Left lung (tissue), 10 donors: ENCODE measurements around the gene YWHAG. TPM values are rescaled to one million over a fixed set of nuclear protein-coding genes. Genes with fewer than 3 reads are reported as not detected.

Source experiments
- ATAC-seq: fragments of 200-7000 bp; cut with Tn5 transposase; one replicate; pipeline ENCODE4 v1.9.1; 2020; ENCODE audit warnings: moderate library complexity
- DNase-seq, 4 donors: peaks; one replicate each; pipeline ENCODE4 v3.0.0-alpha.2; 2013 to 2020
- H3K27ac ChIP-seq, 2 donors: fragments of 200-600 bp; sonication (generic) in 1 of 2; one replicate each; pipeline versions ENCODE4 v1.5.0 to v1.8.0; 2020 to 2021
- H3K27me3 ChIP-seq, 2 donors: fragments of 200-600 bp; sonication (generic) in 1 of 2; one replicate each; pipeline versions ENCODE4 v1.5.0 to v1.8.0; 2020 to 2021
- H3K36me3 ChIP-seq, 2 donors: fragments of 200-600 bp; sonication (generic) in 1 of 2; one replicate each; pipeline versions ENCODE4 v1.5.0 to v1.8.0; 2020 to 2021
- H3K4me1 ChIP-seq, 2 donors: fragments of 200-600 bp; one replicate each; pipeline ENCODE4 v1.8.0; 2021
- H3K4me3 ChIP-seq, 2 donors: fragments of 200-600 bp; sonication (generic) in 1 of 2; one replicate each; pipeline versions ENCODE4 v1.5.0 to v1.8.0; 2020 to 2021; ENCODE audit warnings: mild to moderate bottlenecking in 1 of 2
- H3K9me3 ChIP-seq, 2 donors: fragments of 200-600 bp; sonication (generic) in 1 of 2; one replicate each; pipeline versions ENCODE4 v1.5.0 to v1.8.0; 2020 to 2021
- intact Hi-C, 2 donors: fragments of 100-400 bp; cut with DNase I; formaldehyde crosslinking; loops; one replicate each; pipeline versions ENCODE4 v1.11.2 to v1.14.2; 2022
- polyA plus RNA-seq, 6 donors: library from polyadenylated mRNA; unstranded; fragments of 120-200 nt; gene quantifications; one replicate each; pipeline ENCODE4 v1.2.1, GENCODE V29; 2013; ENCODE audit not compliant: insufficient read length in 6 of 6
- total RNA-seq, 2 donors: library from RNA; stranded (reverse); fragmentation: NEBNext Ultra II Directional; extraction: Animal tissue kit (Norgen Biotek cat#: 25700); gene quantifications; one replicate each; pipeline ENCODE4 v1.2.1, GENCODE V29; 2021
- TF ChIP-seq, protein P1 (sequence below), 2 donors: fragments of 200-600 bp; sonication (generic) in 1 of 2; IDR thresholded peaks; one replicate each; pipeline versions ENCODE4 v1.5.0 to v1.8.0; 2021; ENCODE audit warnings: antibody characterized with exemption in 2 of 2
- donor health status: DM: no; HTN: yes; CAD: no.
- donor health status: DM: no; HTN: no; CAD: no.

The YWHAG gene
- total and polyA plus RNA-seq, 8 donors, result 99.2 to 160 (median 111) TPM

DNA sequence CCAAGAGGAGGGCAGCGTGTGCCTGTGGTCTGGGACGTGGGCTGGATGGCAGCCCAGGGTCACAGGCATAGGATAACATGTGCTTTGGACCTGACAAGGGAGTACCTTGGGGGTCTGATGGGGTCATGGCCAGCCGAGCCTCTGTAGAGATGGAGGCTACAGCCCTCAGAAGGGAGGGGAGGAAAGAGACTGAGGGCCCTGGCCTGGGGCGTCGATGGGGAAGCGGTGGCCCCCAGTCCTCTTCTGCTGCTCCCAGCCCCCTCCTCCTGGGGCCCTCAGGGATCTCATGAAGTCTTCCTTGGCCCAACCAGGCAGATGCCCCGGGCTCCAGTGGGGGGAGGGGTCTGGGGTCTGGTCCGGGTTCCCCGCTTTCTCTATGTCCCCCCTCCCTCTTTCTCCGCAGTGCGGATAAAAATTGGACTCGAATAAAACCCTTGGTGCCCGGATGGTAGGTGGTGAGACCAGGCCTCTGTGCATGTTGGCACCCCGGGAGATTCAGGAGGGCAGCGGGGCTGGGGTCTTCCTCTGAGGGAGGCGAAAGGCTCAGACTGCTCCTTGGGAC, 71.9 kb downstream of the YWHAG start:
- Histone ChIP-seq H3K4me1 (peaks cover 9 to 22% of the 10 kb centered on the region in 2 donors), H3K9me3 (no peaks in the 10 kb centered on the region), H3K4me3 (no peak overlapping the region), H3K27ac (no peak overlapping the region), H3K27me3 (peaks cover 0 to 38% of the 10 kb centered on the region in 2 donors), H3K36me3 (no peaks in the 10 kb centered on the region)
- intact Hi-C loops, result loop anchor here in 1 of 2 donors (10.0 kb wide), 1 partner anchor 102 kb away; no protein-coding TSS in a partner anchor
- TF ChIP-seq, protein P1, sequence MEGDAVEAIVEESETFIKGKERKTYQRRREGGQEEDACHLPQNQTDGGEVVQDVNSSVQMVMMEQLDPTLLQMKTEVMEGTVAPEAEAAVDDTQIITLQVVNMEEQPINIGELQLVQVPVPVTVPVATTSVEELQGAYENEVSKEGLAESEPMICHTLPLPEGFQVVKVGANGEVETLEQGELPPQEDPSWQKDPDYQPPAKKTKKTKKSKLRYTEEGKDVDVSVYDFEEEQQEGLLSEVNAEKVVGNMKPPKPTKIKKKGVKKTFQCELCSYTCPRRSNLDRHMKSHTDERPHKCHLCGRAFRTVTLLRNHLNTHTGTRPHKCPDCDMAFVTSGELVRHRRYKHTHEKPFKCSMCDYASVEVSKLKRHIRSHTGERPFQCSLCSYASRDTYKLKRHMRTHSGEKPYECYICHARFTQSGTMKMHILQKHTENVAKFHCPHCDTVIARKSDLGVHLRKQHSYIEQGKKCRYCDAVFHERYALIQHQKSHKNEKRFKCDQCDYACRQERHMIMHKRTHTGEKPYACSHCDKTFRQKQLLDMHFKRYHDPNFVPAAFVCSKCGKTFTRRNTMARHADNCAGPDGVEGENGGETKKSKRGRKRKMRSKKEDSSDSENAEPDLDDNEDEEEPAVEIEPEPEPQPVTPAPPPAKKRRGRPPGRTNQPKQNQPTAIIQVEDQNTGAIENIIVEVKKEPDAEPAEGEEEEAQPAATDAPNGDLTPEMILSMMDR (IDR thresholded peaks at IDR 0.05), result no peak
- ATAC-seq, result no peak
- DNase-seq, result no peak

DNA sequence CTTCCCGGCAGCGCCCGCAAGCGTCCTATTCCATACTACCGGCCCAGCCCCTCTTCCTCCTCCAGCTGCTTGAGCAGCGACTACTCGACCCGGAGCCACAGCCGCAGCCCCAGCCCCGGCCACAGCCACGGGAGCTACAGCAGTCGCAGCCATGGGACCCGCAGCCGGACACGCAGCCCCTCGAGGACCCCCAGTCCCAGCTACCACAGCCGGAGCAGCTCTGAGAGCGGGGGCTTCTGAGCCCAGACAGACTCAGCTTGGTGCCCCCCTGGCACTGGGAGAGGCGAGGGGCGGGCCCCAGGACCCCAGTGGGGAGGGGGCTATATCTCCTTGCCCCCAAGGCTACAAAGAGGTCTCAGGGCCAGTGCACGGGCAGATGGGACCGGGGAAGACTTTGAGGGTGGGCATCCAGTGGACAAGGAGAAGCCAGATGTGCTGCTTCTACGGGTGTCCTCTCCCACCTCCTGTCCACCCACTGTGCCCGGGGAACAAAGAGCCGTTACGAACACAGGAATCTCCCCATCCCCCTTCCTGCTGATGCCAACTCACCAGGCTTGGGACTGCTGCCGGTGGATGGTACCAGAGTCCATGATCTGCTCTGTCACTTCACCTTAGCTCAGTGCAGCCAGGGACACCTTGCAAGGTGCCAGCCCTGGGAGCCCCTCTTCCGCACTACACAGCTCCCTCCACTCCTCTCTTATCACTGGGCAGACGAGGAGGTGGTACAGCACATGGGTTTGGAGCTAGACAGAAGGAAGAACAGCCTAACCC, 73.0 kb downstream of the YWHAG start:
- Histone ChIP-seq H3K9me3 (no peaks in the 10 kb centered on the region), H3K36me3 (no peaks in the 10 kb centered on the region), H3K27me3 (peaks cover 0 to 48% of the 10 kb centered on the region in 2 donors), H3K4me1 (peaks cover 0 to 16% of the 10 kb centered on the region in 2 donors), H3K27ac (no peak overlapping the region), H3K4me3 (no peak overlapping the region)
- ATAC-seq (no peak), DNase-seq (no peak)
- intact Hi-C loops, result loop anchor here in 1 of 2 donors (10.0 kb wide), 1 partner anchor 101 kb away; no protein-coding TSS in a partner anchor
- TF ChIP-seq, protein P1 (IDR thresholded peaks at IDR 0.05), result no peak

DNA sequence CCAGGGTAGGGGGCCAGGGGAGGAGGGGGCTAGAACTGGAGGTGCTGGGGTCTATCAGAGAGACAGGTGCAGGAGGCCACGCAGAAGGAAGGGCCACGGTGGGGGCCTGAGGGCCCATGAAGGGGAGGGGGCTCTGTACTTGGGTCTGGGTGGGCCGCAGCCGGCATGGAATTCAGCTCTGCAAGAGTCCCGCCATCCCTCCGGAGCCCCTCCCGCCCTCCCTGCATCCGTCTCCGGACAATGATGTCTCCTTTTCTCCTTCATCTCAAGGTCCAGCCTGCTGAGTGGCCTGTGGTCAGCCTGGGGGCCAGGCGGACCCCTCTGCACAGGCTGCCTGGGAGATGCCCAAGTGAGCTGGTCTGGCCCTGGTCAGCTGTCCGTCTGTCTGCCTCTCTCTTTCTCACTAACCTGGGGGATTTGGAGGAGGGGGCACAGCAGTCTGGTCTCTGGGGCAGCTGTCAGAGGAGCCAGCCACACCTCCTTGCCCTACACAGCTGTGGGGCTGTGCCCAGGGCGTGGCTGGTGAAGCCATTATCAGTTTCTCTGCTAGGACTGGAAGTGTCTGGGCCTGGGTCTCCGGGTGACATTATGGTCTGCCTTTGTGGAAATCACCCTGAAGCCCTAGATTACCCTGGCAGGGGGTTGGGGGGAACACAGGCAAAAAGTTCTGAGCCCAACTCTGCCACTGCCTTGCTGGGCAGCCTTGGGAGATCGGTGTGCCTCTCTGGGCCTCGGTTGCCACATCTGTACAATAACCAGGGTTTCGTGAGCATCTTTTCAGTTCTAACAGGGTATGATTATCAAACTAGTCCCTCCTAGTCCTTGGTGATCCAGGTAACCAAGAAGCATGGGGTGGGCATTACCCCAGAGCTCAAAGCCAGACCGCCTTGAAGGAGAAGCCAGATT, 75.3 kb downstream of the YWHAG start:
- intact Hi-C loops, result loop anchor here in 1 of 2 donors (10.0 kb wide), 1 partner anchor 99 kb away; no protein-coding TSS in a partner anchor
- Histone ChIP-seq H3K27me3 (peaks cover 0 to 71% of the 10 kb centered on the region in 2 donors), H3K4me1 (peaks cover 0 to 20% of the 10 kb centered on the region in 2 donors), H3K27ac (no peak overlapping the region), H3K9me3 (no peaks in the 10 kb centered on the region), H3K4me3 (no peak overlapping the region), H3K36me3 (no peaks in the 10 kb centered on the region)
- TF ChIP-seq, protein P1 (IDR thresholded peaks at IDR 0.05), result no peak
- no peak for DNase-seq
- no peak for ATAC-seq

DNA sequence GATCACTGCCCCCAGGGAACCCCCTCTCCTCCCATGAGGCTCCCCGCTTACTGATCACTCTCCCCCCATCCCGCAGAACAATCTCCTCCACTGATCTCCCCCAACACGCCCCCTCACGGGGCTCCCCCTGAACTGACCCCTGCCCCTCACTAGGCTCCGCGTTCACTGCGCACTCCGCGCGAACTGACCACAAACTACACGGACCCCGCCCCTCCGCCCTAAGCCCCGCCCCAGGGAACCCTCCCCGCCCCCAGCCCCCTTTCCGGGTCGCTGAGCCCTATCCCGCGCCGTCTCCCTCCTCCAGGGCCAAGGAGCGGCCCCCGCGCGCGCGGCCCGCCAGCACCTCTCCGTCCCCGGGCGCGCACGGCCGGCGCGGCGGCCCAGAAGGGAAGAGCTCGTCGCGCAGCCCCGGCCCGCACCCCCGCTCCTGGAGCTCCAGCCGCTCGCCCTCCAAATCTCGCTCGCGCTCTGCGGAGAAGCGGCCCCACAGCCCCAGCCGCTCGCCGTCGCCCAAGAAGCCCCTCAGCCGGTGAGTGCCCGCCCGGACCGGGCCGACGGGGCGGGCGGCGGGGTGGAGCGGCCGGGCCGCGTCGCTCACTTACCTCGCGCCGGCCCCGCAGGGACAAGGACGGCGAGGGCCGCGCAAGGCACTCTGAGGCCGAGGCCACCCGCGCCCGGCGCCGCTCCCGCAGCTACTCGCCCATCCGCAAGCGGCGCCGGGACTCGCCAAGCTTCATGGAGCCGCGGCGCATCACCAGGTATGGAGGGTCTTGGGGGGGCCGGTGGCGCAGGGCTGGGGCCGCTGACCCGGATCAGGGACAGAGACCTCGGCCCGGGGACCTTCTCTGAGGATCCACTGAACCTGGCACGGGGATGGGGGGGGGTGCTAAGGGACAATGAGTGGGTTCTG, 76.2 kb downstream of the YWHAG start:
- ATAC-seq (peak; percentile 48), DNase-seq (peak in 1 of 4 donors; percentile 80)
- Histone ChIP-seq H3K9me3 (no peaks in the 10 kb centered on the region), H3K27me3 (peaks cover 0 to 80% of the 10 kb centered on the region in 2 donors), H3K4me1 (peaks cover 0 to 20% of the 10 kb centered on the region in 2 donors), H3K36me3 (no peaks in the 10 kb centered on the region), H3K4me3 (peak overlapping the region; percentile 24 to 36), H3K27ac (no peak overlapping the region)
- intact Hi-C loops, result loop anchor here in 1 of 2 donors (10.0 kb wide), 1 partner anchor 98 kb away; no protein-coding TSS in a partner anchor
- TF ChIP-seq, protein P1 (IDR thresholded peaks at IDR 0.05), result no peak
